ENCODE measurements around the gene FST.

DNA sequence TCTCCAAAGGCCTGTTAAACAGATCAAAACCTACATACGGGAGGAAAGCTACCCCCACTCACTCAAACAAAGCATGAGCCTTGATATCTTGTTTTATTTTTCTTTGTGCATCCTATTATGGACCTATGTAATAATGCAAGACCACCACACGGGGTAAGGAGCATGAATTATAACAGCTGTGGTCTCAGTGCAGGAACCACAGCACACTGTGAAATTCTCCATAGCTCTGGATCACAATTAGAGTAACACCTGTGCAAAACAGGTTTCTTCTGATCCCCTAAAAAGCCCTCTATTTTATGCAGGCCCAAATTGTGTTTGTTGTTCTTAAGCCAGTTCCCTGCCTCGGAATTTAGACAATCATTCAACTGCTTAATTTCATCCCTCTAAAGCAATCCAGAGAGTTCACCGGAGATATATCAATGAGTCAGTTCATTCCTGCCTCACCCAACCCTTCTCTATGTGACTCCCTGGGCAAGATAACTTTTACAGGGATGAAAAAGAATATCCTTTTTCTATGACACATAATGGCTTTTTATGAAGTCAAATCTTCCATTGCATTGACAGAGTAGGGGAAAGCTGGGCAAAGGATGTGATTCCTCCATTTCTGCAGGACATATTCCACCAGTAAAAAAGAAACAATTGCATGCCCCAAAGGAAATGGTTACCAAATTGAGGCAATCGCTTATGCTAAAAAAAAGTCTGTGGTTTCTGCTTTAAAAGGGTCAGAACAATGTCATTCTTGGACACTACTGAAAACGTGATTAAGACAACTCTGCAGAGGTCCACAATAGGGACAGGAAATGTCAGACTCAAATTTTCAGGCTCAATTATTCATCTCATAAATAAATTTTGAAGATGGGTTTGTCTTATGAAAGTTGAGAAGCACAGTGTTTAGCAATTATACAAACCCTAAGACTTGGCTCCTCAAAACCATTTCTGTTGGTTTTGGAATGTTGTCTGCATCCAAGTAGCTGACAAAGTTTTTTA lies 41.6 kb upstream of the FST start:
- TF ChIP-seq, protein P1, sequence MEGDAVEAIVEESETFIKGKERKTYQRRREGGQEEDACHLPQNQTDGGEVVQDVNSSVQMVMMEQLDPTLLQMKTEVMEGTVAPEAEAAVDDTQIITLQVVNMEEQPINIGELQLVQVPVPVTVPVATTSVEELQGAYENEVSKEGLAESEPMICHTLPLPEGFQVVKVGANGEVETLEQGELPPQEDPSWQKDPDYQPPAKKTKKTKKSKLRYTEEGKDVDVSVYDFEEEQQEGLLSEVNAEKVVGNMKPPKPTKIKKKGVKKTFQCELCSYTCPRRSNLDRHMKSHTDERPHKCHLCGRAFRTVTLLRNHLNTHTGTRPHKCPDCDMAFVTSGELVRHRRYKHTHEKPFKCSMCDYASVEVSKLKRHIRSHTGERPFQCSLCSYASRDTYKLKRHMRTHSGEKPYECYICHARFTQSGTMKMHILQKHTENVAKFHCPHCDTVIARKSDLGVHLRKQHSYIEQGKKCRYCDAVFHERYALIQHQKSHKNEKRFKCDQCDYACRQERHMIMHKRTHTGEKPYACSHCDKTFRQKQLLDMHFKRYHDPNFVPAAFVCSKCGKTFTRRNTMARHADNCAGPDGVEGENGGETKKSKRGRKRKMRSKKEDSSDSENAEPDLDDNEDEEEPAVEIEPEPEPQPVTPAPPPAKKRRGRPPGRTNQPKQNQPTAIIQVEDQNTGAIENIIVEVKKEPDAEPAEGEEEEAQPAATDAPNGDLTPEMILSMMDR (IDR thresholded peaks at IDR 0.05; ENCODE audit: poor library complexity, severe bottlenecking) = no peak
- TF ChIP-seq TAF1 (IDR thresholded peaks at IDR 0.05; ENCODE audit: low read depth) = no peak
- TF ChIP-seq EP300 (conservative IDR thresholded peaks at IDR 0.05; ENCODE audit: poor library complexity, severe bottlenecking) = no peak
- no peak for TF ChIP-seq MXI1 (conservative IDR thresholded peaks at IDR 0.05; ENCODE audit: poor library complexity, severe bottlenecking)
- no peak for TF ChIP-seq EZH2 (IDR thresholded peaks at IDR 0.05; ENCODE audit: borderline replicate concordance, insufficient read depth, low read length, poor library complexity, severe bottlenecking)
- TF ChIP-seq POLR2AphosphoS5 (IDR thresholded peaks at IDR 0.05) = no peak

All from neural cell (in vitro differentiated cells).